Trophoblast cell (in vitro differentiated cells and primary cell): ENCODE data around the gene SLC2A10.

ENCODE experiments used
- DNase-seq, 2 donors: peaks; one replicate each; pipeline ENCODE4 v3.0.0-alpha.2; 2016
- H2AFZ ChIP-seq: 2 replicates; pipeline ENCODE4 v1.6.1; 2013; ENCODE audit warnings: low read length, moderate library complexity, mild to moderate bottlenecking; ENCODE audit not compliant: insufficient read depth, poor library complexity
- H2AK5ac ChIP-seq: 2 replicates; pipeline ENCODE4 v1.6.1; 2013; ENCODE audit warnings: mild to moderate bottlenecking, low read length
- H2BK120ac ChIP-seq: 2 replicates; pipeline ENCODE4 v1.6.1; 2013; ENCODE audit warnings: low read length, mild to moderate bottlenecking, moderate library complexity; ENCODE audit not compliant: insufficient read depth, poor library complexity
- H2BK12ac ChIP-seq: 2 replicates; pipeline ENCODE4 v1.6.1; 2013; ENCODE audit warnings: mild to moderate bottlenecking, low read length, moderate library complexity
- H2BK5ac ChIP-seq: 2 replicates; pipeline ENCODE4 v1.6.1; 2013; ENCODE audit warnings: low read length, low read depth, moderate library complexity, mild to moderate bottlenecking; ENCODE audit not compliant: poor library complexity
- H3K14ac ChIP-seq: 2 replicates; pipeline ENCODE4 v1.6.1; 2013; ENCODE audit warnings: mild to moderate bottlenecking, low read length
- H3K18ac ChIP-seq: 2 replicates; pipeline ENCODE4 v1.6.1; 2013; ENCODE audit warnings: mild to moderate bottlenecking, low read length
- H3K23ac ChIP-seq: 2 replicates; pipeline ENCODE4 v1.6.1; 2013; ENCODE audit warnings: low read length
- H3K27ac ChIP-seq: 2 replicates; pipeline ENCODE4 v1.5.1; 2013; ENCODE audit warnings: low read depth, mild to moderate bottlenecking, inconsistent platforms, low read length, moderate library complexity
- H3K27me3 ChIP-seq: 2 replicates; pipeline ENCODE4 v1.6.1; 2013; ENCODE audit warnings: inconsistent platforms, mild to moderate bottlenecking, low read length, moderate library complexity; ENCODE audit not compliant: insufficient read depth
- H3K36me3 ChIP-seq, 2 experiments: 1 replicate in 1 of 2; 2 replicates in 1 of 2; pipeline ENCODE4 v1.6.1; 2013; ENCODE audit warnings: low read length in 2 of 2, mild to moderate bottlenecking in 2 of 2, moderate library complexity in 1 of 2; ENCODE audit not compliant: insufficient read depth in 2 of 2, control insufficient read depth in 1 of 2
- H3K4ac ChIP-seq: 2 replicates; pipeline ENCODE4 v1.6.1; 2013; ENCODE audit warnings: low read depth, mild to moderate bottlenecking, low read length, moderate library complexity
- H3K4me1 ChIP-seq, 2 experiments: 1 replicate in 1 of 2; 2 replicates in 1 of 2; pipeline ENCODE4 v1.6.1; 2013; ENCODE audit warnings: low read length in 2 of 2, mild to moderate bottlenecking in 2 of 2, moderate library complexity in 1 of 2; ENCODE audit not compliant: insufficient read depth in 2 of 2, control insufficient read depth in 1 of 2
- H3K4me2 ChIP-seq: 2 replicates; pipeline ENCODE4 v1.6.1; 2013; ENCODE audit warnings: inconsistent platforms, mild to moderate bottlenecking, low read length, moderate library complexity
- H3K4me3 ChIP-seq: 2 replicates; pipeline ENCODE4 v1.5.1; 2013; ENCODE audit warnings: mild to moderate bottlenecking, low read depth, low read length, inconsistent platforms
- H3K79me1 ChIP-seq: one replicate; pipeline ENCODE4 v1.6.1; 2013; ENCODE audit warnings: low read length
- H3K79me2 ChIP-seq: 2 replicates; pipeline ENCODE4 v1.6.1; 2013; ENCODE audit warnings: low read length, mild to moderate bottlenecking; ENCODE audit not compliant: control insufficient read depth, insufficient read depth, poor library complexity
- H3K9ac ChIP-seq: 2 replicates; pipeline ENCODE4 v1.6.1; 2013; ENCODE audit warnings: mild to moderate bottlenecking, low read length
- H3K9me3 ChIP-seq: 2 replicates; pipeline ENCODE4 v1.6.1; 2013; ENCODE audit warnings: low read depth, mild to moderate bottlenecking, control low read depth, inconsistent platforms, low read length; ENCODE audit not compliant: insufficient read depth
- H4K12ac ChIP-seq: 2 replicates; pipeline ENCODE4 v1.6.1; 2013; ENCODE audit warnings: low read depth, mild to moderate bottlenecking, low read length, moderate library complexity
- H4K8ac ChIP-seq: 2 replicates; pipeline ENCODE4 v1.6.1; 2013; ENCODE audit warnings: low read depth, mild to moderate bottlenecking, low read length, moderate library complexity
- H4K91ac ChIP-seq: one replicate; pipeline ENCODE4 v1.6.1; 2013; ENCODE audit warnings: low read depth, mild to moderate bottlenecking, low read length, moderate library complexity
- WGBS: extraction: QIAGEN DNeasy Blood & Tissue Kit; methylation state at CpG from one replicate; pipeline ENCODE4 v1.1.7; 2013; ENCODE audit warnings: missing lambda C conversion rate; ENCODE audit not compliant: insufficient read length, insufficient coverage; ENCODE audit errors: extremely low coverage; 5-methylcytosine and 5-hydroxymethylcytosine counted together

SLC2A10 gene

GRCh38 chr20:46720019-46720418 lies 10.6 kb downstream of the SLC2A10 start:
- Histone ChIP-seq H3K79me2 (no peaks in the 10 kb centered on the region), H3K9me3 (no peaks in the 10 kb centered on the region), H3K23ac (no peak overlapping the region), H3K4me1 (peaks cover 0 to 2% of the 10 kb centered on the region in 2 experiments), H3K9ac (no peak overlapping the region), H2AK5ac (no peak overlapping the region), H3K79me1 (no peaks in the 10 kb centered on the region), H2BK120ac (no peak overlapping the region), H3K27me3 (no peaks in the 10 kb centered on the region), H3K18ac (no peak overlapping the region), H3K14ac (no peak overlapping the region), H2BK12ac (no peak overlapping the region), H4K8ac (no peak overlapping the region), H3K4ac (no peak overlapping the region), H2BK5ac (no peak overlapping the region), H3K36me3 (no peaks in the 10 kb centered on the region), H3K27ac (no peak overlapping the region), H3K4me2 (no peak overlapping the region), H4K91ac (no peak overlapping the region), H2AFZ (no peak overlapping the region), H4K12ac (no peak overlapping the region), H3K4me3 (no peak overlapping the region)
- no CpG with 5 or more reads among the region's 1 CpG for WGBS
- DNase-seq, result no peak

GRCh38 chr20:46720776-46721425 lies 11.5 kb downstream of the SLC2A10 start:
- Histone ChIP-seq H3K79me2 (no peaks in the 10 kb centered on the region), H2BK5ac (no peak overlapping the region), H4K12ac (no peak overlapping the region), H3K9me3 (no peaks in the 10 kb centered on the region), H4K8ac (no peak overlapping the region), H3K4me2 (no peak overlapping the region), H3K4me3 (no peak overlapping the region), H3K23ac (no peak overlapping the region), H3K27ac (no peak overlapping the region), H3K36me3 (peaks cover 7 to 8% of the 10 kb centered on the region in 2 experiments), H2BK12ac (no peak overlapping the region), H3K27me3 (no peaks in the 10 kb centered on the region), H3K14ac (no peak overlapping the region), H3K9ac (no peak overlapping the region), H4K91ac (no peak overlapping the region), H3K4ac (no peak overlapping the region), H3K18ac (no peak overlapping the region), H2AFZ (no peak overlapping the region), H3K79me1 (no peaks in the 10 kb centered on the region), H3K4me1 (no peaks in the 10 kb centered on the region), H2BK120ac (no peak overlapping the region), H2AK5ac (no peak overlapping the region)
- DNase-seq, result no peak

- WGBS, result no CpG with 5 or more reads among the region's 1 CpG
- Histone ChIP-seq H4K8ac (no peak overlapping the region), H3K23ac (no peak overlapping the region), H4K91ac (no peak overlapping the region), H2BK12ac (no peak overlapping the region), H4K12ac (no peak overlapping the region), H2BK5ac (no peak overlapping the region), H3K14ac (no peak overlapping the region), H3K18ac (no peak overlapping the region), H3K79me2 (no peaks in the 10 kb centered on the region), H3K4me1 (no peaks in the 10 kb centered on the region), H3K36me3 (peaks cover 9 to 11% of the 10 kb centered on the region in 2 experiments), H3K79me1 (no peaks in the 10 kb centered on the region), H2BK120ac (no peak overlapping the region), H3K4me3 (no peak overlapping the region), H2AK5ac (no peak overlapping the region), H3K27ac (no peak overlapping the region), H3K4me2 (no peak overlapping the region), H3K27me3 (no peaks in the 10 kb centered on the region), H3K9me3 (no peaks in the 10 kb centered on the region), H3K9ac (no peak overlapping the region), H2AFZ (no peak overlapping the region), H3K4ac (no peak overlapping the region)
- DNase-seq, result no peak
These were observed 12.0 kb downstream of the SLC2A10 start for GRCh38 chr20:46721476-46721875.

GRCh38 chr20:46722450-46722849 lies 13.0 kb downstream of the SLC2A10 start:
- WGBS, result no CpG with 5 or more reads among the region's 2 CpGs
- Histone ChIP-seq H4K91ac (no peak overlapping the region), H3K18ac (no peak overlapping the region), H3K4me2 (no peak overlapping the region), H3K79me1 (no peaks in the 10 kb centered on the region), H3K23ac (no peak overlapping the region), H3K27me3 (no peaks in the 10 kb centered on the region), H3K9ac (no peak overlapping the region), H3K79me2 (no peaks in the 10 kb centered on the region), H4K8ac (no peak overlapping the region), H2BK12ac (no peak overlapping the region), H3K14ac (no peak overlapping the region), H2AFZ (no peak overlapping the region), H2BK120ac (no peak overlapping the region), H2BK5ac (no peak overlapping the region), H3K27ac (no peak overlapping the region), H3K9me3 (no peaks in the 10 kb centered on the region), H4K12ac (no peak overlapping the region), H3K4ac (no peak overlapping the region), H2AK5ac (no peak overlapping the region), H3K4me3 (no peak overlapping the region), H3K4me1 (no peaks in the 10 kb centered on the region), H3K36me3 (peaks cover 9 to 12% of the 10 kb centered on the region in 2 experiments)
- no peak for DNase-seq
